GM23338 (cell line): ENCODE results near the gene G3BP1. TPM values are rescaled to one million over a fixed set of nuclear protein-coding genes. Genes with fewer than 3 reads are reported as not detected.

Experiments
- ATAC-seq: fragments of 200-7000 bp; cut with Tn5 transposase; 3 replicates; pipeline ENCODE4 v1.9.1; 2020
- DNase-seq: peaks from one replicate; pipeline ENCODE4 v3.0.0-alpha.2; 2015; ENCODE audit warnings: low spot score
- H2AFZ ChIP-seq: fragments of 200-600 bp; sonication (generic); 2 replicates; pipeline ENCODE4 v1.8.0; 2016; ENCODE audit warnings: antibody characterized with exemption, mild to moderate bottlenecking, moderate library complexity
- H3F3A ChIP-seq: fragments of 200-600 bp; sonication (generic); replicated peaks from 2 replicates; pipeline ENCODE4 v1.8.0; 2017; ENCODE audit warnings: antibody characterized with exemption, mixed run types, low read depth
- H3K27ac ChIP-seq: fragments of 200-600 bp; sonication (generic); 2 replicates; pipeline ENCODE4 v1.6.1; 2016; ENCODE audit warnings: low read depth
- H3K27me3 ChIP-seq: fragments of 200-600 bp; sonication (generic); 2 replicates; pipeline ENCODE4 v1.8.0; 2016; ENCODE audit warnings: mild to moderate bottlenecking, mixed run types, moderate library complexity; ENCODE audit not compliant: insufficient read depth
- H3K36me3 ChIP-seq: fragments of 200-600 bp; sonication (generic); 2 replicates; pipeline ENCODE4 v1.8.0; 2016; ENCODE audit warnings: mild to moderate bottlenecking; ENCODE audit not compliant: insufficient read depth
- H3K4me1 ChIP-seq: fragments of 200-600 bp; sonication (generic); 2 replicates; pipeline ENCODE4 v1.8.0; 2016; ENCODE audit warnings: mild to moderate bottlenecking, moderate library complexity; ENCODE audit not compliant: insufficient read depth
- H3K4me2 ChIP-seq: fragments of 200-600 bp; sonication (generic); 2 replicates; pipeline ENCODE4 v1.7.1; 2017; ENCODE audit warnings: mixed run types
- H3K4me3 ChIP-seq: fragments of 200-600 bp; sonication (generic); 2 replicates; pipeline ENCODE4 v1.6.1; 2016; ENCODE audit warnings: mixed run types
- H3K79me2 ChIP-seq: fragments of 200-600 bp; sonication (generic); replicated peaks from 2 replicates; pipeline ENCODE4 v1.8.0; 2017; ENCODE audit warnings: mild to moderate bottlenecking; ENCODE audit not compliant: insufficient read depth
- H3K9me2 ChIP-seq: fragments of 200-600 bp; sonication (generic); 2 replicates; pipeline ENCODE4 v1.8.0; 2017; ENCODE audit not compliant: insufficient read depth
- H4K20me1 ChIP-seq: fragments of 200-600 bp; sonication (generic); replicated peaks from 2 replicates; pipeline ENCODE4 v1.8.0; 2017; ENCODE audit warnings: mild to moderate bottlenecking; ENCODE audit not compliant: insufficient read depth
- H3K27ac Mint-ChIP-seq: 2 replicates; pipeline ENCODE4 v1.8.0; 2020; ENCODE audit warnings: inconsistent platforms, mild to moderate bottlenecking, moderate library complexity, mixed read lengths
- H3K27me3 Mint-ChIP-seq: 3 replicates; pipeline ENCODE4 v1.8.0; 2022; ENCODE audit warnings: low read depth, mild to moderate bottlenecking, moderate library complexity, mixed read lengths, inconsistent platforms; ENCODE audit not compliant: insufficient read depth, poor library complexity
- H3K36me3 Mint-ChIP-seq: 3 replicates; pipeline ENCODE4 v1.8.0; 2021; ENCODE audit warnings: low read depth, mild to moderate bottlenecking, inconsistent platforms, moderate library complexity, mixed read lengths
- H3K4me1 Mint-ChIP-seq: 3 replicates; pipeline ENCODE4 v1.8.0; 2020; ENCODE audit warnings: mild to moderate bottlenecking, inconsistent platforms, mixed read lengths
- H3K4me3 Mint-ChIP-seq: 3 replicates; pipeline ENCODE4 v1.8.0; 2021; ENCODE audit warnings: moderate library complexity, mild to moderate bottlenecking, inconsistent platforms, mixed read lengths
- H3K9me3 Mint-ChIP-seq: 3 replicates; pipeline ENCODE4 v1.8.0; 2020; ENCODE audit warnings: moderate library complexity, mild to moderate bottlenecking, inconsistent platforms, mixed read lengths
- ETS1 ChIP-seq: IDR thresholded peaks from 2 replicates; pipeline ENCODE4 v1.6.1; 2016; ENCODE audit warnings: antibody characterized with exemption
- EZH2 ChIP-seq: fragments of 200-600 bp; sonication (generic); IDR thresholded peaks from one replicate; pipeline ENCODE4 v1.8.0; 2017; ENCODE audit warnings: antibody characterized with exemption, mild to moderate bottlenecking, low read depth; ENCODE audit not compliant: unreplicated experiment
- EZH2phosphoT487 ChIP-seq: fragments of 200-600 bp; sonication (generic); IDR thresholded peaks from one replicate; pipeline ENCODE4 v1.8.1; 2018; ENCODE audit warnings: antibody characterized with exemption; ENCODE audit not compliant: unreplicated experiment
- POLR2AphosphoS5 ChIP-seq: IDR thresholded peaks from 2 replicates; pipeline ENCODE4 v1.6.1; 2016; ENCODE audit warnings: antibody characterized with exemption, low read depth
- REST ChIP-seq: IDR thresholded peaks from one replicate; pipeline ENCODE4 v1.6.1; 2018; ENCODE audit warnings: antibody characterized with exemption; ENCODE audit not compliant: unreplicated experiment
- ZNF114 ChIP-seq: fragments of 250-450 bp; sonication (Bioruptor Pico); IDR thresholded peaks from 2 replicates; pipeline ENCODE4 v1.5.0; 2020; ENCODE audit warnings: mild to moderate bottlenecking, moderate library complexity
- ZNF462 ChIP-seq: fragments of 250-450 bp; sonication (Bioruptor Pico); IDR thresholded peaks from 2 replicates; pipeline ENCODE4 v1.5.0; 2020; ENCODE audit warnings: mild to moderate bottlenecking, moderate library complexity
- polyA plus RNA-seq: library from polyadenylated mRNA; unstranded; fragments of >200 nt; fragmentation: Nextera tagmentation; extraction: Ambion mirVana; gene quantifications from 2 replicates; pipeline ENCODE4 v1.2.1, GENCODE V29; 2016
- total RNA-seq: library from RNA; depleted of rRNA; stranded (reverse); fragments of >200 nt; shearing (Covaris generic); gene quantifications from 2 replicates; pipeline ENCODE4 v1.2.3, GENCODE V29; 2014

The G3BP1 gene
- total and polyA plus RNA-seq, 2 experiments from 2014 or later: 183 to 323 TPM

GRCh38 chr5:151812757-151813309 lies 41.1 kb downstream of the G3BP1 start (continued):
- TF ChIP-seq ZNF462 (CRISPR knock-in tag) (no peak), REST (no peak)

GRCh38 chr5:151815051-151815450 lies 43.3 kb downstream of the G3BP1 start:
- peaks cover 8% of the 10 kb centered on the region; the same call in 1 of the 2 replicates for H3K36me3 ChIP-seq
- no peak overlapping the region for H3K4me2 ChIP-seq
- Mint-ChIP-seq H3K4me3 (no peak overlapping the region), H3K36me3 (peaks cover 53% of the 10 kb centered on the region), H3K27me3 (peaks cover 5% of the 10 kb centered on the region), H3K27ac (no peak overlapping the region), H3K9me3 (no peaks in the 10 kb centered on the region), H3K4me1 (peaks cover 24% of the 10 kb centered on the region)
- H3K79me2 ChIP-seq: peaks cover 15% of the 10 kb centered on the region
- no peak for DNase-seq
- H3K9me2 ChIP-seq: no peaks in the 10 kb centered on the region
- no peak overlapping the region for H3K27ac ChIP-seq
- H2AFZ ChIP-seq: no peak overlapping the region
- peak; percentile 31 for ATAC-seq
- no peaks in the 10 kb centered on the region for H3F3A ChIP-seq
- H3K4me3 ChIP-seq: no peak overlapping the region
- no peaks in the 10 kb centered on the region for H3K27me3 ChIP-seq
- H3K4me1 ChIP-seq: peaks cover 14% of the 10 kb centered on the region
- H4K20me1 ChIP-seq: peaks cover 27% of the 10 kb centered on the region
- no peak for TF ChIP-seq EZH2
- no peak for TF ChIP-seq POLR2AphosphoS5
- TF ChIP-seq EZH2phosphoT487: no peak
- no peak for TF ChIP-seq ZNF114
- no peak for TF ChIP-seq ETS1
